HepG2 (cell line): ENCODE results near the gene ELP4. TPM values are rescaled to one million over a fixed set of nuclear protein-coding genes. Genes with fewer than 3 reads are reported as not detected.

Source experiments
- HMGXB4 ChIP-seq, 2 experiments: sonication (generic) in 1 of 2; formaldehyde crosslinking in 1 of 2; IDR thresholded peaks; 2 replicates each; pipeline versions ENCODE4 v1.4.0 to v1.6.1; 2018 to 2020; ENCODE audit warnings: missing genetic modification reagents in 2 of 2, borderline replicate concordance in 1 of 2, low read depth in 1 of 2, mild to moderate bottlenecking in 1 of 2, missing biosample characterization in 1 of 2
- HNF1A ChIP-seq, 2 experiments: sonication (generic) in 1 of 2; formaldehyde crosslinking in 1 of 2; IDR thresholded peaks; 2 replicates each; pipeline versions ENCODE4 v1.4.0 to v1.6.1; 2016 to 2020; ENCODE audit warnings: borderline replicate concordance in 1 of 2, low read depth in 1 of 2, mild to moderate bottlenecking in 1 of 2, missing genetic modification reagents in 1 of 2
- ISL2 ChIP-seq: sonication (generic); formaldehyde crosslinking; IDR thresholded peaks from 2 replicates; pipeline ENCODE4 v1.5.0; 2020; ENCODE audit warnings: missing genetic modification reagents
- MXD4 ChIP-seq: IDR thresholded peaks from 2 replicates; pipeline ENCODE4 v1.6.1; 2016; ENCODE audit warnings: mild to moderate bottlenecking, missing biosample characterization, missing genetic modification reagents
- RFXAP ChIP-seq: sonication (generic); formaldehyde crosslinking; IDR thresholded peaks from 2 replicates; pipeline ENCODE4 v1.4.0; 2020; ENCODE audit warnings: missing genetic modification reagents, borderline replicate concordance
- ZFP91 ChIP-seq: sonication (generic); formaldehyde crosslinking; IDR thresholded peaks from 2 replicates; pipeline ENCODE4 v1.9.0; 2022; ENCODE audit warnings: missing genetic modification reagents, mild to moderate bottlenecking, borderline replicate concordance
- ZFY ChIP-seq: sonication (generic); formaldehyde crosslinking; IDR thresholded peaks from 2 replicates; pipeline ENCODE4 v1.4.0; 2020; ENCODE audit warnings: missing genetic modification reagents
- ZNF235 ChIP-seq: sonication (generic); formaldehyde crosslinking; IDR thresholded peaks from 2 replicates; pipeline ENCODE4 v1.8.1; 2023; ENCODE audit warnings: mild to moderate bottlenecking, missing genetic modification reagents, borderline replicate concordance
- polyA plus RNA-seq, 8 experiments: library from polyadenylated mRNA; depleted of rRNA in 3 of 8; stranded (reverse) in 7 of 8; unstranded in 1 of 8; fragments of >200 nt; fragmentation: Illumina TruSeq in 4 of 8; extraction: Trizol in 4 of 8; gene quantifications; 2 replicates each; pipeline versions ENCODE4 v1.2.1 to v1.2.3, GENCODE V29; 2011 to 2016; ENCODE audit warnings: low read depth in 4 of 8, missing spikeins in 1 of 8, mixed read lengths in 1 of 8; ENCODE audit not compliant: insufficient read depth in 1 of 8
- total RNA-seq, 5 experiments: library from RNA; depleted of rRNA; stranded (reverse); fragments of >200 nt; fragmentation: Illumina TruSeq; extraction: Trizol; gene quantifications; 2 replicates each; pipeline ENCODE4 v1.2.3, GENCODE V29; 2016; ENCODE audit warnings: low read depth in 1 of 5
- TF ChIP-seq, protein P1 (sequence below): sonication (generic); formaldehyde crosslinking; IDR thresholded peaks from 2 replicates; pipeline ENCODE4 v1.8.0; 2022; ENCODE audit warnings: missing genetic modification reagents, mild to moderate bottlenecking, inconsistent platforms, borderline replicate concordance
- TF ChIP-seq, protein P2 (sequence below): sonication (generic); formaldehyde crosslinking; conservative IDR thresholded peaks from 2 replicates; pipeline ENCODE4 v1.4.0; 2020; ENCODE audit warnings: mild to moderate bottlenecking, missing genetic modification reagents, moderate library complexity

Gene ELP4
- total and polyA plus RNA-seq, 2 of the 13 experiments (the other 11 are each of a cell fraction or from before 2014, with no cell fraction given), result 12.8 to 19.1 TPM

DNA sequence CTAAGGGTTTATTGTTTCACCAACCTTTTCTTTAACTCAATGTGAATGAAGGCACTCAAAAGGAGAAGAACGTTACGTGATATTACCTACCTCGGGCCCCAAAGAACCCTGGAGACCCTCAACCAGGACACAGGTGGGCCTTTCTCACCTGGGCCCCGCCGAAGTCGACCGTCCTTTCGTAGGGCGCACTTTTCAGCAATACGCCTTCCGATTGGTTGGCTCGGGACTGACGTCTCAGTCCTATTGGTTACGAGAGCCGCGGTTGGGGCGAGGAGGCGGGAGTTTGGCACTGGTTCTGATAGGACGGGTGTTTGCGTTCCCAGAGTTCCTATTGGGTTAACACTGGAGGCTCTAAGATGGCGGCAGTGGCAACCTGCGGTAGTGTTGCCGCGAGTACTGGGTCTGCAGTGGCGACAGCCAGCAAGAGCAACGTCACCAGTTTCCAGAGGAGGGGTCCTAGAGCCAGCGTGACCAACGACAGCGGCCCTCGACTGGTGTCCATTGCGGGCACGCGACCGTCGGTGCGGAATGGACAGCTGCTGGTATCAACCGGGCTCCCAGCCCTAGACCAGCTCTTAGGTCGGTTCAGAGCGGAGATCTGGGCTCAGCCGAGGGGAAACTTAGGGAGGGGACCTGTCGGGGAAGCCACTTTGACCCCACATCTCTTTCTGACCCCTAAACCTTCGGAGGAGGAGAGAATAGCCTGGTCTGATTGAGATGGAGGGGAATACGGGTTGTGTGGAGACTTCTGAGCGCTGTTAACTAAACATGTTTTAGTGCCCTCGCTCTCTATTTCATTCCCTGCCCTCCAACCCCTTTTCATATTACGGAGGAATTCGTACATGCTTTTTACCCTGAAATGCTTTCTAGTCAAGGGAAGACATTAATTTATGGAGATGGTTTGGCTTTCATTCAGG, at the start of gene ELP4, which contains the start of gene IMMP1L (continued):
- TF ChIP-seq ZFP91 (CRISPR knock-in tag) (peak; percentile 81; the same call in 1 of the 2 replicates), HMGXB4 (CRISPR knock-in tag; IDR thresholded peaks at IDR 0.05; ENCODE audit: borderline replicate concordance in 1 of 2, low read depth in 1 of 2) (peak; percentile 8 to 81; a peak in 3 of 4 replicates), ZNF235 (CRISPR knock-in tag) (peak; percentile 75; the same call in 1 of the 2 replicates), ZFY (CRISPR knock-in tag) (peak; percentile 95), ISL2 (CRISPR knock-in tag) (peak; percentile 33; the same call in 1 of the 2 replicates), HNF1A (IDR thresholded peaks at IDR 0.05; ENCODE audit: low read depth) (no peak), HNF1A (CRISPR knock-in tag; IDR thresholded peaks at IDR 0.05; ENCODE audit: borderline replicate concordance) (peak; percentile 74; the same call in 1 of the 2 replicates), MXD4 (CRISPR knock-in tag) (peak; percentile 62), RFXAP (peak; percentile 76; the same call in 1 of the 2 replicates)
- TF ChIP-seq, protein P1, sequence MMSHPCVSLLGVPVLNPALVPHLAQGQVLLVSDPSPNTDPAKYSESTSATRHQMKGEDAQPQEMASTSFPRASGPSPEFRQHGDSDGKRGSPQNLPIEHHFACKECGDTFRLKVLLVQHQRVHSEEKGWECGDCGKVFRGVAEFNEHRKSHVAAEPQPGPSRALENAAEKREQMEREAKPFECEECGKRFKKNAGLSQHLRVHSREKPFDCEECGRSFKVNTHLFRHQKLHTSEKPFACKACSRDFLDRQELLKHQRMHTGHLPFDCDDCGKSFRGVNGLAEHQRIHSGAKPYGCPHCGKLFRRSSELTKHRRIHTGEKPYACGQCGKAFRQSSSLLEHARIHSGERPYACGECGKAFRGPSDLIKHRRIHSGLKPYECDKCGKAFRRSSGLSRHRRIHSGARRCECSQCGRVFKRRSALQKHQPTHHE (CRISPR knock-in tag), result peak; percentile 72; the same call in 1 of the 2 replicates
- TF ChIP-seq, protein P2, sequence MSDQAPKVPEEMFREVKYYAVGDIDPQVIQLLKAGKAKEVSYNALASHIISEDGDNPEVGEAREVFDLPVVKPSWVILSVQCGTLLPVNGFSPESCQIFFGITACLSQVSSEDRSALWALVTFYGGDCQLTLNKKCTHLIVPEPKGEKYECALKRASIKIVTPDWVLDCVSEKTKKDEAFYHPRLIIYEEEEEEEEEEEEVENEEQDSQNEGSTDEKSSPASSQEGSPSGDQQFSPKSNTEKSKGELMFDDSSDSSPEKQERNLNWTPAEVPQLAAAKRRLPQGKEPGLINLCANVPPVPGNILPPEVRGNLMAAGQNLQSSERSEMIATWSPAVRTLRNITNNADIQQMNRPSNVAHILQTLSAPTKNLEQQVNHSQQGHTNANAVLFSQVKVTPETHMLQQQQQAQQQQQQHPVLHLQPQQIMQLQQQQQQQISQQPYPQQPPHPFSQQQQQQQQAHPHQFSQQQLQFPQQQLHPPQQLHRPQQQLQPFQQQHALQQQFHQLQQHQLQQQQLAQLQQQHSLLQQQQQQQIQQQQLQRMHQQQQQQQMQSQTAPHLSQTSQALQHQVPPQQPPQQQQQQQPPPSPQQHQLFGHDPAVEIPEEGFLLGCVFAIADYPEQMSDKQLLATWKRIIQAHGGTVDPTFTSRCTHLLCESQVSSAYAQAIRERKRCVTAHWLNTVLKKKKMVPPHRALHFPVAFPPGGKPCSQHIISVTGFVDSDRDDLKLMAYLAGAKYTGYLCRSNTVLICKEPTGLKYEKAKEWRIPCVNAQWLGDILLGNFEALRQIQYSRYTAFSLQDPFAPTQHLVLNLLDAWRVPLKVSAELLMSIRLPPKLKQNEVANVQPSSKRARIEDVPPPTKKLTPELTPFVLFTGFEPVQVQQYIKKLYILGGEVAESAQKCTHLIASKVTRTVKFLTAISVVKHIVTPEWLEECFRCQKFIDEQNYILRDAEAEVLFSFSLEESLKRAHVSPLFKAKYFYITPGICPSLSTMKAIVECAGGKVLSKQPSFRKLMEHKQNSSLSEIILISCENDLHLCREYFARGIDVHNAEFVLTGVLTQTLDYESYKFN (CRISPR knock-in tag), result peak; percentile 36
